ENCODE results near the gene WLS. TPM values are rescaled to one million over a fixed set of nuclear protein-coding genes. Genes with fewer than 3 reads are reported as not detected.

Gene WLS
- total and polyA plus RNA-seq, 2 experiments from 2014 or later = 113 to 114 TPM

- H3K4me3 ChIP-seq = no peak overlapping the region
- no peaks in the 10 kb centered on the region for H3K27me3 ChIP-seq
- H3K27ac ChIP-seq = peak overlapping the region; percentile 85
Measured at GRCh38 chr1:68120136-68120791, 112.1 kb downstream of the WLS start.

GRCh38 chr1:68119445-68119844 is 112.9 kb downstream of the WLS start:
- Histone ChIP-seq H3K4me3 (no peak overlapping the region), H3K27me3 (no peaks in the 10 kb centered on the region), H3K4me1 (ENCODE audit: low read depth) (no peaks in the 10 kb centered on the region), H3K9me3 (ENCODE audit: low read depth) (no peaks in the 10 kb centered on the region), H3K36me3 (no peaks in the 10 kb centered on the region), H3K27ac (no peak overlapping the region)
- DNase-seq (ENCODE audit: low read depth in 1 of 2, low spot score in 1 of 2) = no peak
- no peak for TF ChIP-seq CTCF (IDR thresholded peaks at IDR 0.05; ENCODE audit: low read depth, low read length)

More at GRCh38 chr1:68120136-68120791, 112.1 kb downstream of the WLS start:
- H3K36me3 ChIP-seq = peaks cover 3% of the 10 kb centered on the region
- TF ChIP-seq CTCF (IDR thresholded peaks at IDR 0.05; ENCODE audit: low read depth, low read length) = peak; percentile 74
- DNase-seq (ENCODE audit: low read depth in 1 of 2, low spot score in 1 of 2) = peak; percentile 84 to 89
- no peaks in the 10 kb centered on the region for H3K4me1 ChIP-seq (ENCODE audit: low read depth)
- no peaks in the 10 kb centered on the region for H3K9me3 ChIP-seq (ENCODE audit: low read depth)

- Histone ChIP-seq H3K4me1 (ENCODE audit: low read depth) (no peaks in the 10 kb centered on the region), H3K36me3 (no peaks in the 10 kb centered on the region), H3K27me3 (no peaks in the 10 kb centered on the region), H3K27ac (no peak overlapping the region), H3K4me3 (no peak overlapping the region), H3K9me3 (ENCODE audit: low read depth) (no peaks in the 10 kb centered on the region)
- no peak for TF ChIP-seq CTCF (IDR thresholded peaks at IDR 0.05; ENCODE audit: low read depth, low read length)
- DNase-seq (ENCODE audit: low read depth in 1 of 2, low spot score in 1 of 2) = no peak
Measured at GRCh38 chr1:68117416-68117815, 114.9 kb downstream of the WLS start.

- H3K9me3 ChIP-seq (ENCODE audit: low read depth) = no peaks in the 10 kb centered on the region
- no peaks in the 10 kb centered on the region for H3K27me3 ChIP-seq
- H3K27ac ChIP-seq = no peak overlapping the region
- peak; percentile 64 to 73 for DNase-seq (ENCODE audit: low read depth in 1 of 2, low spot score in 1 of 2)
- no peaks in the 10 kb centered on the region for H3K4me1 ChIP-seq (ENCODE audit: low read depth)
- TF ChIP-seq CTCF (IDR thresholded peaks at IDR 0.05; ENCODE audit: low read depth, low read length) = peak; percentile 75
- H3K4me3 ChIP-seq = no peak overlapping the region
- H3K36me3 ChIP-seq = no peaks in the 10 kb centered on the region
Measured at GRCh38 chr1:68116643-68117235, 115.6 kb downstream of the WLS start.

GRCh38 chr1:68115308-68115707 is 117.0 kb downstream of the WLS start:
- no peak for TF ChIP-seq CTCF (IDR thresholded peaks at IDR 0.05; ENCODE audit: low read depth, low read length)
- no peak overlapping the region for H3K27ac ChIP-seq
- DNase-seq (ENCODE audit: low read depth in 1 of 2, low spot score in 1 of 2) = no peak
- H3K27me3 ChIP-seq = no peaks in the 10 kb centered on the region
- H3K4me3 ChIP-seq = no peak overlapping the region
- no peaks in the 10 kb centered on the region for H3K36me3 ChIP-seq
- no peaks in the 10 kb centered on the region for H3K9me3 ChIP-seq (ENCODE audit: low read depth)
- no peaks in the 10 kb centered on the region for H3K4me1 ChIP-seq (ENCODE audit: low read depth)

All from cardiac muscle cell (in vitro differentiated cells and primary cell).